Measurements from ENCODE around the gene SELENON. TPM values are rescaled to one million over a fixed set of nuclear protein-coding genes. Genes with fewer than 3 reads are reported as not detected.

The SELENON gene
- total and polyA plus RNA-seq, 2 experiments from 2014 or later = 26.7 to 37.7 TPM

GRCh38 chr1:25755475-25756125 is 44.4 kb upstream of the SELENON start:
- 95% methylated on average over 7 of the region's 7 CpGs for WGBS (ENCODE audit: low lambda C conversion rate, missing lambda C conversion rate)
- DNase-seq (ENCODE audit: low spot score) = no peak

GRCh38 chr1:25756215-25756614 is 43.8 kb upstream of the SELENON start:
- DNase-seq (ENCODE audit: low spot score) = no peak
- no peak for TF ChIP-seq CTCF (IDR thresholded peaks at IDR 0.05; ENCODE audit: poor library complexity)
- Histone ChIP-seq H3K9me2 (replicated peaks; ENCODE audit: insufficient read depth) (no peaks in the 10 kb centered on the region), H2AFZ (no peak overlapping the region), H3K4me2 (no peak overlapping the region), H3K27me3 (no peaks in the 10 kb centered on the region), H3K36me3 (replicated peaks; ENCODE audit: insufficient read depth, low read depth) (no peaks in the 10 kb centered on the region), H3K9me3 (ENCODE audit: low read depth) (no peaks in the 10 kb centered on the region), H3K27ac (no peak overlapping the region), H3K79me2 (no peaks in the 10 kb centered on the region), H4K20me1 (ENCODE audit: insufficient read depth, poor library complexity, severe bottlenecking) (no peaks in the 10 kb centered on the region), H3K4me1 (ENCODE audit: insufficient read depth) (no peaks in the 10 kb centered on the region), H3K4me3 (no peak overlapping the region)
- WGBS (ENCODE audit: low lambda C conversion rate, missing lambda C conversion rate) = 87% methylated on average over 3 of the region's 3 CpGs

More at GRCh38 chr1:25755475-25756125, 44.4 kb upstream of the SELENON start:
- H3K27me3 ChIP-seq = no peaks in the 10 kb centered on the region
- no peaks in the 10 kb centered on the region for H3K79me2 ChIP-seq
- H3K4me2 ChIP-seq = no peak overlapping the region
- no peaks in the 10 kb centered on the region for H3K9me3 ChIP-seq (ENCODE audit: low read depth)
- TF ChIP-seq CTCF (IDR thresholded peaks at IDR 0.05; ENCODE audit: poor library complexity) (no peak), EZH2 (IDR thresholded peaks at IDR 0.05; ENCODE audit: borderline replicate concordance) (no peak), EZH2phosphoT487 (IDR thresholded peaks at IDR 0.05; ENCODE audit: low read depth, severe bottlenecking, unreplicated experiment) (no peak)
- H3K9me2 ChIP-seq (replicated peaks; ENCODE audit: insufficient read depth) = no peaks in the 10 kb centered on the region
- no peak overlapping the region for H2AFZ ChIP-seq
- H4K20me1 ChIP-seq (ENCODE audit: insufficient read depth, poor library complexity, severe bottlenecking) = no peaks in the 10 kb centered on the region
- no peak overlapping the region for H3K27ac ChIP-seq
- H3K4me3 ChIP-seq = no peak overlapping the region
- no peaks in the 10 kb centered on the region for H3K4me1 ChIP-seq (ENCODE audit: insufficient read depth)
- no peaks in the 10 kb centered on the region for H3K36me3 ChIP-seq (replicated peaks; ENCODE audit: insufficient read depth, low read depth)

GRCh38 chr1:25757151-25757845 is 42.7 kb upstream of the SELENON start:
- no peak overlapping the region for H3K4me2 ChIP-seq
- no peak for TF ChIP-seq EZH2 (IDR thresholded peaks at IDR 0.05; ENCODE audit: borderline replicate concordance)
- TF ChIP-seq EZH2phosphoT487 (IDR thresholded peaks at IDR 0.05; ENCODE audit: low read depth, severe bottlenecking, unreplicated experiment) = no peak
- no peak for TF ChIP-seq CTCF (IDR thresholded peaks at IDR 0.05; ENCODE audit: poor library complexity)
- H3K4me1 ChIP-seq (ENCODE audit: insufficient read depth) = no peaks in the 10 kb centered on the region
- H4K20me1 ChIP-seq (ENCODE audit: insufficient read depth, poor library complexity, severe bottlenecking) = no peaks in the 10 kb centered on the region
- DNase-seq (ENCODE audit: low spot score) = no peak
- H3K36me3 ChIP-seq (replicated peaks; ENCODE audit: insufficient read depth, low read depth) = no peaks in the 10 kb centered on the region
- H3K4me3 ChIP-seq = no peak overlapping the region
- no peaks in the 10 kb centered on the region for H3K27me3 ChIP-seq
- no peak overlapping the region for H3K27ac ChIP-seq
- no peaks in the 10 kb centered on the region for H3K9me3 ChIP-seq (ENCODE audit: low read depth)
- no peak overlapping the region for H2AFZ ChIP-seq
- no peaks in the 10 kb centered on the region for H3K9me2 ChIP-seq (replicated peaks; ENCODE audit: insufficient read depth)
- WGBS (ENCODE audit: low lambda C conversion rate, missing lambda C conversion rate) = 57% methylated on average over 11 of the region's 12 CpGs
- no peaks in the 10 kb centered on the region for H3K79me2 ChIP-seq

All from hepatocyte (in vitro differentiated cells).